NCI-H748 treated with DMSO at 0.1 percent for 48 hours (cell line): Measurements from ENCODE around the gene LDLR.
A peak's percentile ranks its signal among the peaks of the same experiment; 100 is the strongest.
"Not testable (repeated sequence)": the region's sequence is repeated elsewhere in the genome, so short reads cannot be mapped to it uniquely, and the experiment has no call there.

Source experiments
- DNase-seq: peaks from one replicate; lab custom pipeline; 2025; lab: John Stamatoyannopoulos, UW

The LDLR gene

DNA sequence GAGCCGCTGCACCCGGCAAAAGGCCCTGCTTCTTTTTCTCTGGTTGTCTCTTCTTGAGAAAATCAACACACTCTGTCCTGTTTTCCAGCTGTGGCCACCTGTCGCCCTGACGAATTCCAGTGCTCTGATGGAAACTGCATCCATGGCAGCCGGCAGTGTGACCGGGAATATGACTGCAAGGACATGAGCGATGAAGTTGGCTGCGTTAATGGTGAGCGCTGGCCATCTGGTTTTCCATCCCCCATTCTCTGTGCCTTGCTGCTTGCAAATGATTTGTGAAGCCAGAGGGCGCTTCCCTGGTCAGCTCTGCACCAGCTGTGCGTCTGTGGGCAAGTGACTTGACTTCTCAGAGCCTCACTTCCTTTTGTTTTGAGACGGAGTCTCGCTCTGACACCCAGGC lies 17.2 kb downstream of the LDLR start:
- DNase-seq = no peak

DNA sequence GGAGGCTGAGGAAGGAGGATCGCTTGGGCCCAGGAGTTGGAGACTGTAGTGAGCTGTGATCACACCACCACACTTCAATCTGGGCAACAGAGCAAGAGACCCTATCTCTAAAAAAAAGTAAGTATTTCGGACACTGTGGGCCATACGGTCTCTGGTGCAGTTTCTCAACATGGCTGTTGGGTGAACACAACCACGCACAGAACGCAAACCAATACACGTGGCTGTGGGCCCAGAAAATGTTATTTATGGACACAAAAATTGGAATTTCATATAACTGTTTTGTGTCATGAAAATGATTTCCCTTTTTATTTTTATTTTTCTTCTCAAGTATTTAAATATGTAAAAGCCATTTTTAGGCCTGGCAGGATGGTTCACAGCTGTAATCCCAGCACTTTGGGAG lies 19.5 kb downstream of the LDLR start:
- DNase-seq = no peak

DNA sequence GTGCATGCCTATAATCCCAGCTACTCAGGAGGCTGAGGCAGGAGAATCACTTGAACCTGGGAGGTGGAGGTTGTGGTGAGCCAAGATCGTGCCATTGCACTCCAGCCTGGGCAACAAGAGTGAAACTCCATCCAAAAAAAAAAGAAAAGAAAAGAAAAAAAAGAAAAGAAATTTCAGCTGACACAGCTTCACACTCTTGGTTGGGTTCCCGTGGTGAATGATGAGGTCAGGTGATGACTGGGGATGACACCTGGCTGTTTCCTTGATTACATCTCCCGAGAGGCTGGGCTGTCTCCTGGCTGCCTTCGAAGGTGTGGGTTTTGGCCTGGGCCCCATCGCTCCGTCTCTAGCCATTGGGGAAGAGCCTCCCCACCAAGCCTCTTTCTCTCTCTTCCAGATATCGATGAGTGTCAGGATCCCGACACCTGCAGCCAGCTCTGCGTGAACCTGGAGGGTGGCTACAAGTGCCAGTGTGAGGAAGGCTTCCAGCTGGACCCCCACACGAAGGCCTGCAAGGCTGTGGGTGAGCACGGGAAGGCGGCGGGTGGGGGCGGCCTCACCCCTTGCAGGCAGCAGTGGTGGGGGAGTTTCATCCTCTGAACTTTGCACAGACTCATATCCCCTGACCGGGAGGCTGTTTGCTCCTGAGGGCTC lies 22.0 kb downstream of the LDLR start:
- DNase-seq = no peak

DNA sequence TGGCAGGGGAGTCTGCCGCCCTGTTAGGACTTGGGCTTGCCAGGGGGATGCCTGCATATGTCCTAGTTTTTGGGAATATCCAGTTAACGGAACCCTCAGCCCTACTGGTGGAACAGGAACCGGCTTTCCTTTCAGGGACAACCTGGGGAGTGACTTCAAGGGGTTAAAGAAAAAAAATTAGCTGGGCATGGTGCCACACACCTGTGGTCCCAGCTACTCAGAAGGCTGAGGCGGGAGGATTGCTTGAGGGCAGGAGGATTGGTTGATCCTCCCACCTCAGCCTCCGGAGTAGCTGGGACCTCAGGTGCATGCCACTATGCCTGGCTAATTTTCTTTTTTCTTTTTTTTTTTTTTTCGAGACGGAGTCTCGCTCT lies 22.5 kb downstream of the LDLR start:
- DNase-seq = no peak

DNA sequence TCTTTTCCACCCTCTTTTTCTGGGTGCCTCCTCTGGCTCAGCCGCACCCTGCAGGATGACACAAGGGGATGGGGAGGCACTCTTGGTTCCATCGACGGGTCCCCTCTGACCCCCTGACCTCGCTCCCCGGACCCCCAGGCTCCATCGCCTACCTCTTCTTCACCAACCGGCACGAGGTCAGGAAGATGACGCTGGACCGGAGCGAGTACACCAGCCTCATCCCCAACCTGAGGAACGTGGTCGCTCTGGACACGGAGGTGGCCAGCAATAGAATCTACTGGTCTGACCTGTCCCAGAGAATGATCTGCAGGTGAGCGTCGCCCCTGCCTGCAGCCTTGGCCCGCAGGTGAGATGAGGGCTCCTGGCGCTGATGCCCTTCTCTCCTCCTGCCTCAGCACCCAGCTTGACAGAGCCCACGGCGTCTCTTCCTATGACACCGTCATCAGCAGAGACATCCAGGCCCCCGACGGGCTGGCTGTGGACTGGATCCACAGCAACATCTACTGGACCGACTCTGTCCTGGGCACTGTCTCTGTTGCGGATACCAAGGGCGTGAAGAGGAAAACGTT lies 24.0 kb downstream of the LDLR start:
- no peak for DNase-seq

DNA sequence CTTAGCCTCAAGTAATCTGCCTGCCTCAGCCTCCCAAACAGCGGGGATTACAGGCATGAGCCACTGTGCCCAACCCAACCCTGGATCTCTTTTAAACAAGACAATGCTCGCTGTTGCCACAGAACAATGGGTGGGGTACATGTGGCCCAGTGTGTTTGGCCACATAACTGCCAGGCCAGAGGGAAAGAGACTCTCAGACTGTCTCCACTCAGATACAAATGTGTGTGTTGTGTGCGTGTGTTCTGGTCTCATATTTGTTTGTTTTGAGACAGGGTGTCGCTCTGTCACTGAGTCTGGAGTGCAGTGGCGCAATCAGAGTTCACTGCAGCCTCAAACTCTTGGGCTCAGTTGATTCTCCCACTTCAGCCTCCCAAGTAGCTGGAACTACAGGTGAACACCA lies 25.8 kb downstream of the LDLR start:
- DNase-seq = no peak

DNA sequence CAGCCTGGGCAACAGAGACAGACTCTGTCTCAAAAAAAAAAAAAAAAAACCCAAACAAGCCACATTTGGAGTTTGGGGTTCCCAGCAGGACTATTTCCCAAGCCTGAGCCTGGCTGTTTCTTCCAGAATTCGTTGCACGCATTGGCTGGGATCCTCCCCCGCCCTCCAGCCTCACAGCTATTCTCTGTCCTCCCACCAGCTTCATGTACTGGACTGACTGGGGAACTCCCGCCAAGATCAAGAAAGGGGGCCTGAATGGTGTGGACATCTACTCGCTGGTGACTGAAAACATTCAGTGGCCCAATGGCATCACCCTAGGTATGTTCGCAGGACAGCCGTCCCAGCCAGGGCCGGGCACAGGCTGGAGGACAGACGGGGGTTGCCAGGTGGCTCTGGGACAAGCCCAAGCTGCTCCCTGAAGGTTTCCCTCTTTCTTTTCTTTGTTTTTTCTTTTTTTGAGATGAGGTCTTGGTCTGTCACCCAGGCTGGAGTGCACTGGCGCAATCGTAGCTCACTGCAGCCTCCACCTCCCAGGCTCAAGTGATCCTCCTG lies 26.7 kb downstream of the LDLR start:
- DNase-seq = no peak

DNA sequence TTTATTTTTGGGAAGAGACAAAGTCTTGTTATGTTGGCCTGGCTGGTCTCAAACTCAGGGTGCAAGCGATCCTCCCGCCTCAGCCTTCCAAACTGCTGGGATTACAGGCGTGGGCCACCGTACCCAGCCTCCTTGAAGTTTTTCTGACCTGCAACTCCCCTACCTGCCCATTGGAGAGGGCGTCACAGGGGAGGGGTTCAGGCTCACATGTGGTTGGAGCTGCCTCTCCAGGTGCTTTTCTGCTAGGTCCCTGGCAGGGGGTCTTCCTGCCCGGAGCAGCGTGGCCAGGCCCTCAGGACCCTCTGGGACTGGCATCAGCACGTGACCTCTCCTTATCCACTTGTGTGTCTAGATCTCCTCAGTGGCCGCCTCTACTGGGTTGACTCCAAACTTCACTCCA lies 27.2 kb downstream of the LDLR start:
- no peak for DNase-seq

DNA sequence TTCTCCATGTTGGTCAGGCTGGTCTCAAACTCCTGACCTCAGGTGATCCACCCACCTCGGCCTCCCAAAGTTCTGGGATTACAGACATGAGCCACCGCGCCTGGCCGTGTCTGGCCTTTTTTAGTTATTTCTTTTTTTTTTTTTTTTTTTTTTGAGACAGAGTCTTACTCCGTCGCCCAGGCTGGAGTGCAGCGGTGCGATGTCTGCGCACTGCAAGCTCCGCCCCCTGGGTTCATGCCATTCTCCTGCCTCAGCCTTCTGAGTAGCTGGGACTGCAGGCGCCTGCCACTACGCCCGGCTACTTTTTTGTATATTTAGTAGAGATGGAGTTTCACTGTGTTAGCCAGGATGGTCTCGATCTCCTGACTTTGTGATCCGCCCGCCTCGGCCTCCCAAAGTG lies 32.7 kb downstream of the LDLR start:
- not testable (repeated sequence) for DNase-seq

DNA sequence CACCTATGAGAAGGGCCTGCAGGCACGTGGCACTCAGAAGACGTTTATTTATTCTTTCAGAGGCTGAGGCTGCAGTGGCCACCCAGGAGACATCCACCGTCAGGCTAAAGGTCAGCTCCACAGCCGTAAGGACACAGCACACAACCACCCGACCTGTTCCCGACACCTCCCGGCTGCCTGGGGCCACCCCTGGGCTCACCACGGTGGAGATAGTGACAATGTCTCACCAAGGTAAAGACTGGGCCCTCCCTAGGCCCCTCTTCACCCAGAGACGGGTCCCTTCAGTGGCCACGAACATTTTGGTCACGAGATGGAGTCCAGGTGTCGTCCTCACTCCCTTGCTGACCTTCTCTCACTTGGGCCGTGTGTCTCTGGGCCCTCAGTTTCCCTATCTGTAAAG lies 33.9 kb downstream of the LDLR start:
- DNase-seq = no peak

DNA sequence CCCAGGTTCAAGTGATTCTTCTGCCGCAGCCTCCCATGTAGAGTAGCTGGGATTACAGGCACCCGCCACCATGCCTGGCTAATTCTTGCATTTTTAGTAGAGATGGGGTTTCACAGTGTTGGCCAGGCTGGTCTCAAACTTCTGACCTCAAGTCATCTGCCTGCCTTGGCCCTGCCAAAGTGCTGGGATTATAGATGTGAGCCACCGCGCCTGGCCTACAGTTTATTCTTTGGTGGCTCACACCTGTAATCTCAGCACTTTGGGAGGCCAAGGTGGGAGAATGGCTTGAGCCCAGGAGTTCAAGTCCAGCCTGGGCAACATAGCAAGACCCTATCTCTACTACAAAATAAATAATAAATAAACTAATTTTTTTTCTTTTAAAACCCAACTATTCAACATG lies 34.9 kb downstream of the LDLR start:
- not testable (repeated sequence) for DNase-seq

DNA sequence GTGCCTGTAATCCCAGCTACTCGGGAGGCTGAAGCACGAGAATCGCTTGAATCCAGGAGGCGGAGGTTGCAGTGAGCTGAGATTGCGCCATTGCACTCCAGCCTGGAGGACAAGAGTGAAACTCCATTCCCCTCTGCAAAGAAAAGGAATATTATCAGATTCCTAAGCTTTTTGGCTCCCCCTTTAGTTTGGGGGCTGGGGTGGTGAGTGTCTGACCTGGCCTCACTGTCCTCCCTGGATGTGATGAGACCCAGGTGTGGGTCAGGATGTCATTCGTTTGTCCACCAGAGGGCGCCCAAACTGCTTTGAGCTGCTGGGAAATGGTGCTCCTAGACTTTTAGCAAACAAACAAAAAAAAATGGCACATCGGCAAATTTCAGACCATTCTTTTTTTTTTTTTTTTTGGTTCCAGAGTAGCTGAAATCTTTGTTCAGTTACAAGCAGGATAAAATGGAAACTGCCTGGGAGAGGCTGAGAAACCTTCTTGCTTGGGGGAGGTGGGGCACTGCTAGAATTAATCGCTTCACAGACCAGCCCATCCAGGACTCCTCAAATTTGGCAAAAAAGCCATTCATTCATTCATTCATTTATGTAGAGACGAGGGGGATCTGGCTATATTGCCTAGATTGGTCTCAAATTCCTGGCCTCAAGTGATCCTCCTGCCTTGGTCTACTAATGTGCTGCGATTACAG lies 36.9 kb downstream of the LDLR start:
- DNase-seq = peak; percentile 8

DNA sequence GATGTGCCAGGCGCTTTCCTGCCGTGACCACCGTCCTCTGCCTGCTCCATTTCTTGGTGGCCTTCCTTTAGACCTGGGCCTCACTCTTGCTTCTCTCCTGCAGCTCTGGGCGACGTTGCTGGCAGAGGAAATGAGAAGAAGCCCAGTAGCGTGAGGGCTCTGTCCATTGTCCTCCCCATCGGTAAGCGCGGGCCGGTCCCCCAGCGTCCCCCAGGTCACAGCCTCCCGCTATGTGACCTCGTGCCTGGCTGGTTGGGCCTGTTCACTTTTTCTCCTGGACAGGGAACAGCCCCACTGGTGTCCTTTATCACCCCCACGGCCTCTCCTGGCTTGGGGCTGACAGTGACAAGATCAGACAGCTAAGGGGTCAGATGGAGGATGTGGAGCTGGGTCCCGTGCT lies 38.6 kb downstream of the LDLR start:
- no peak for DNase-seq

DNA sequence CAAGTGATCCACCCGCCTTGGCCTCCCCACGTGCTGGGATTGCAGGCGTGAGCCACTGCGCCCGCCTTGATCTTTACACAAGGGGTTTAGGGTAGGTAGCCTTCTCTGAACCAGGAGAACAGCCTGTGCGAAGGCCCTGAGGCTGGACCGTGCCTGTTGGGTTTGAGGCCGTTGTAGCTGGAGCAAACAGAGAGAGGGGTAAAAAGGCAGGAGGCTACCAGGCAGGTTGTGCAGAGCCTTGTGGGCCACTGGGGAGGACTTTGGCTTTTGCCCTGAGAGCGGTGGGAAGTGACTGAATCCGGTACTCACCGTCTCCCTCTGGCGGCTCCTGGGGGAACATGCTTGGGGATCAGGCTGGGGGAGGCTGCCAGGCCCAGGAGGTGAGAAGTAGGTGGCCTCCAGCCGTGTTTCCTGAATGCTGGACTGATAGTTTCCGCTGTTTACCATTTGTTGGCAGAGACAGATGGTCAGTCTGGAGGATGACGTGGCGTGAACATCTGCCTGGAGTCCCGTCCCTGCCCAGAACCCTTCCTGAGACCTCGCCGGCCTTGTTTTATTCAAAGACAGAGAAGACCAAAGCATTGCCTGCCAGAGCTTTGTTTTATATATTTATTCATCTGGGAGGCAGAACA lies 41.7 kb downstream of the LDLR start:
- DNase-seq = peak; percentile 24

DNA sequence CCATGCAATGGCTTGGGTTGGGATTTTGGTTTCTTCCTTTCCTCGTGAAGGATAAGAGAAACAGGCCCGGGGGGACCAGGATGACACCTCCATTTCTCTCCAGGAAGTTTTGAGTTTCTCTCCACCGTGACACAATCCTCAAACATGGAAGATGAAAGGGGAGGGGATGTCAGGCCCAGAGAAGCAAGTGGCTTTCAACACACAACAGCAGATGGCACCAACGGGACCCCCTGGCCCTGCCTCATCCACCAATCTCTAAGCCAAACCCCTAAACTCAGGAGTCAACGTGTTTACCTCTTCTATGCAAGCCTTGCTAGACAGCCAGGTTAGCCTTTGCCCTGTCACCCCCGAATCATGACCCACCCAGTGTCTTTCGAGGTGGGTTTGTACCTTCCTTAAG lies 42.2 kb downstream of the LDLR start:
- DNase-seq = no peak

DNA sequence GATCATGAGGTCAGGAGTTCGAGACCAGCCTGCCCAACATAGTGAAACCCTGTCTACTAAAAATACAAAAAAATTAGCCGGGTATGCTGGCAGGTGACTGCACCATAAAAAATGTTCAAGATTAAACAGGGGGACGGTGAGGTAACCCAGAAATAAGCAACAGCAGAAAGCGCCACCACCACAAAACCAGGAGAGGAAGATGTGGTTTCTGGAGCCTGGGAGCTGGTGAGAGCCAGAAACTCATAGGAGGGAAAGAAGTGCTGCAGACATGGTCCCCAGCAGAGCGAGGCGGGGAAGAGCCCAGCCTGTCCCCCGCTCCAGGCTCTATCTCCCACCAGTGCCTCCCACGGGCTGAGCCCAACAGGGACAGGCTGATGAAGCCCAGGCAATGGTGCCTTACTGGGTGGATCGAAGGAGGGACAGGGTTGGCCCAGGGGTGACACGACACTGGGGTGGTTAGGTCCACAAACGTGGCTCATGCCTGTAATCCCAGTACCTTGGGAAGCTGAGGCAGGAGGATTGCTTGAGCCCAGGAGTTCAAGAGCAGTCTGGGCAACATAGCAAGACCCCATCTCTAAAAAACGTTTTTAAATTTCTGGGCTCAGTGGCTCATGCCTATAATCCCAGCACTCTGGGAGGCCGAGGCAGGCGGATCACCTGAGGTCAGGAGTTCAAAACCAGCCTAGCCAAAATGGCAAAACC lies 47.3 kb downstream of the LDLR start:
- DNase-seq = no peak

DNA sequence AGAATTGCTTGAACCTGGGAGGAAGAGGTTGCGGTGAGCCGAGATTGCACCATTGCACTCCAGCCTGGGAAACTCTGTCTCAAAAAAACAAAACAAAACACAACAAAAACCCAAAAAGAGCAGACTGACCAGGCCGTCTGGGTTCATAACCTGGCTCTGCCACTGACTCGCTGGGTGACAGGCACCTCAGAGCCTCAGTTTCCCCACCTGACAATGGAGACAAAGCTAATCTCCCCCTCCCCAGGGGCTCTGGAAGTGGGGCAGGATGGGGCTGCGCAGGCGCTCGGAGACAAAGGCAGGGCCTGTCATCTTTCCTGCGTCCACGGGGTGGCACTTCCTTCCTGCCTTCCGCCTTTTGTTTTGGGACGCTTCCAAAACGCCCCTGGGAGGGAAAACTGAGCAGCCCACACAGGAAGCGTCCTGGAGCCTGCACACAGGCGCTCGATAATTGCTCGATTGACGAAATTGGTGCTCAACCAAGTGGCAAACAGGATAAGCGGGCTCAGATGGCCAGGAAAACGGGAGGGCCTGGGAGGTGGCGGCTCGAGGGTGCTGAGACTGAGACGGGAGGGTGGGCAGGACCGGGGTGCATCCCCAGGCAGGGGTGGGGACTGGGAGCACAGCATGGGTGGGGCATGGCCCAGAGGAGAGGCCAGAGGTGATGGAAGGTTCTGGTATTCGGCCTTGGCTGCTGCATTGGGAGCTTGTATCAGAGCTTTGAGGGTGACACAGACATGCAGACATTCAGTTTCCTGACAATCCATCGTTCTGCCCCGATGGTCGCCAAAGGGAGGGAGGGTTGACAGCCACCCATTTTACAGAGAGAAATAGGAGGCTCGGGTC lies 48.5 kb downstream of the LDLR start:
- DNase-seq = peak; percentile 51

DNA sequence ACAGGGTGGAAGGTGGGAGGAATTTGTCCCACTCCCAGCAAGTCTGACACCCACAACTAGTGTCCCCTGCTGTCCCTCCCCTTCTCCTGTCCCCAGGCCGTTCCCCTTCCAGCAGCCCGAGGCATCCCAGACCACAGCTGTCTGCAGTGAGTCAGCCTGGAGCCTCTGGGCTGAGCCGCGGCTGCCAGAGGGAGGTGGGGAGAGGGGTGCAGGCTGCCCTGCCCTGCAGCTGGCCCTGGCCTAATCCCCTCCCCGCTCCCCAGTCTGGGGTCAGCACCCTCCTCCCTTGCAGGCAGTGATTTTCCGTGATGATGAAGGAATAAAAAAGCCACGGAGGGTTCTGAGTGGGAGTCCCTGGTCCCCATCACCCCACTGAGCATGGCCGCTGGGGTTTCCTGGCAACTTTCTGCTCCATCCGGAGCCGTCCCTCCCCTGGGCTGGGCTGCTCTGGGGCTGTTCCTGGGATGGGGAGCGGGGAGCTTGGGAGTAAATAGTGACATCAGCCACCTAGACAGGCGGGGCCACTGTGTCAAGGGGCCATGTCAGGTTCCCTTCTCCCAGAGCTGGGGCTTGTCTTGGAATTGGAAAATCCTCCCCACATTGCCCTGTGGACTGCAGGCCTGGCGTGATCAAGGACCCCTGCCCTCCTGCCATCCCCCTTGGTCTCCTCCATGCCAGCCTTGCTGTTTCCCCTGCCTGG lies 49.5 kb downstream of the LDLR start:
- no peak for DNase-seq

DNA sequence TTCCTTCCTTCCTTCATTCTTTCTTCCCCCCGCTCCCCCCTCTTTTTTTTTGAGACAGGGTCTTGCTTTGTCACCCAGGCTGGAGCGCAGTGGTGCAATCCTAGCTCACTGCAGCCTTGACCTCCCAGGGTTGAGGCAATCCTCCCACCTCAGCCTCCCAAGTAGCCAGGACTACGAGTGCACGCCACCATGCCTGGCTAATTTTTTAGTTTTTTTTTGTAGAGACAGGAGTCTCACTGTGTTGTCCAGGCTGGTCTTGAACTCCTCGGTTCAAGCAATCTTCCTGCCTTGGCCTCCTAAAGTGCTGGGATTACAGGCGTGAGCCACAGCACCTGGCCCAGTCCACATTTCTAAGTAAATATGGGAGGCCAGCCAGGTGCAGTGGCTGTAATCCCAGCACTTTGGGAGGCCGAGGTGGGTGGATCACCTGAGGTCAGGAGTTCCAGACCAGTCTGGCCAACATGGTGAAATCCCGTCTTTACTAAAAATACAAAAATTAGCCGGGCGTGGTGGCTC lies 50.8 kb downstream of the LDLR start:
- DNase-seq = not testable (repeated sequence)

DNA sequence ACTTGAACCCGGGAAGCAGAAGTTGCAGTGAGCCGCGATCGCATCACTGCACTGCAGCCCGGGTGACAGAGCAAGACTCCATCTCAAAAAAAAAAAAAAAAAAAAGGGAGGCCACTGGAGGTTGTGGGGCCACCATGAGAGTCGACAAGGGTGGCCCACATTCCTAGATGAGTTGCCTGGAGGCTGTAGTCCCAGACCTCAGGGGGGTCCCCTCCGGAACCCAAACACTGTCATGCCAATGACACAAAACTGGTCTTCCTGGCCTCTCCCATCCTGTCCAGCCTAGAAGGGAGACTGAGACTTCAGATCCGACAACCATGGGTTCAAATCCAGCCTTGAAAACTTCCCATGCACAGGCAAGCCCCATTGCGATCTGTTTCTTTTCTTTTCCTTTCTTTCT lies 51.6 kb downstream of the LDLR start:
- no peak for DNase-seq
